HG02571 (cell line): ENCODE data around the gene BMPR2.
"Not testable (repeated sequence)": the region's sequence is repeated elsewhere in the genome, so short reads cannot be mapped to it uniquely, and the experiment has no call there.

Experiments
- ATAC-seq: cut with Tn5 transposase; IDR thresholded peaks from one replicate; pipeline ENCODE4 v1.9.1; 2021; ENCODE audit warnings: mild to moderate bottlenecking, moderate library complexity; ENCODE audit not compliant: unreplicated experiment

BMPR2 gene

DNA sequence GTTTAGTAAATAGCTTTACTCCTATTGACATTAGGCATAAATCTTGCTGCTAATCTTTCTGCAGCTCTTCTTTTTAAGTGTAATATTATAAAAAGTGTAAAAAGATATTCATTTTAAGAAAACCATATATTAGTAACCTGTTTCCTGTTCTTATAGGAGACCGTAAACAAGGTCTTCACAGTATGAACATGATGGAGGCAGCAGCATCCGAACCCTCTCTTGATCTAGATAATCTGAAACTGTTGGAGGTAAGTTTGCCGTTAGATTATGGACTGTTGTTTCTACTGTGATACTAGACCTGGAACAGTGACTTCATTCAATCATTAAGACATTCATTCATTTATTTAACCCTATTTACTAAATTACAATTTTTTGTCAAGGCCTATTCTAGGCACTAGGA is 138.6 kb downstream of the BMPR2 start:
- ATAC-seq = no peak

DNA sequence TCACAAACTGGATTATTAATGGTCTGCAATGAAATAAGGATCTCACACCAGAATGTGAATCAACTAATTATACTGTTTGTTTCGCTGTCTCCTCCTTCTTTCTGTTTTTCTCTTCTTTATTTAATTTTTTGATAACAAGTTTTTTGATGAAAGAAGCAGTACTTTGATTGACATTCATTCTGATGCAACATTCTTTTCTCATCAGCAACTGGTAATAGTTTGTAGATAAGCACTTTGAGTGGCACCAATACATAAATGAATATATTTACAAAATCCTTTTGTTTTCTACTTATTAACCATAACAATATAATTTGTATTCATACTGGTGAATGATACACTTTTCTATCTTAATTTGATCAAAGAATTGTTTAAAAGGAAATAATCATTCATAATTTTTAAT is 143.3 kb downstream of the BMPR2 start:
- no peak for ATAC-seq

DNA sequence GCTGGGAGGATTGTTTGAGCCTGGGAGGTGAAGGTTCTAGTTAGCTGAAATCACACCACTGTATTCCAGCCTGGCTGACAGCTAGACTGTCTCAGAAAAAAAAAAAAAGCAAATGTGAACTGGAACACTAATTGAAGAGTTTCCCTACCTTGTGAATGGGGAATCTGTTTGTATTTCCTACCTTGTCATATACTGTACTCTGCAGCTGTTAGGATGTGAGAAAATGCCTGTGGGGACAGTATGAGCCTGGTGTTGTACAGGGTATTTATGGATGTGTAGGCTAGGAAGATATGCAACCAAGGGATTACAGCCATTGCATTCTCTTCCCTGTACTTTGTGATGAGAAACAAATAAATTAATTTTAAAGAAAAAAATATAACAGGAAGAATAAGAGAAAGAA is 145.3 kb downstream of the BMPR2 start:
- ATAC-seq = no peak

DNA sequence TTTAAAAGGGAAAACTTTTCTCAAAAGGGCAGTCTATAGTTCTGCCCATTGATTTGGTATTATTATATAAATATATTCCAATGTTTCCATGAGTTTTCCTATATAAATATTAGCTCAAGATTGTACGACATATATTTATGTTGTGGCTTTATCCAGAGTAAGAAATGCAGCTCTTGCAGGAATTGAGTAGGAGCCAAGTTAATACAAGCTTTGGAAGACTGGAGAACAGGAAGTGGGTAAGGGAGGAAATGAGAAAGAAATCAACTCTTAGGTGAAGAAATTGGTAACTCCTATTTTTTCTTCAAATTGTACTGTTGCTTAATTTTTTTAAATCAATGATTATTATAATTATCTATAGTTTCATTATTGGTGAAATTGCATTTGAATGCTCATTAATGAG is 153.3 kb downstream of the BMPR2 start:
- no peak for ATAC-seq

DNA sequence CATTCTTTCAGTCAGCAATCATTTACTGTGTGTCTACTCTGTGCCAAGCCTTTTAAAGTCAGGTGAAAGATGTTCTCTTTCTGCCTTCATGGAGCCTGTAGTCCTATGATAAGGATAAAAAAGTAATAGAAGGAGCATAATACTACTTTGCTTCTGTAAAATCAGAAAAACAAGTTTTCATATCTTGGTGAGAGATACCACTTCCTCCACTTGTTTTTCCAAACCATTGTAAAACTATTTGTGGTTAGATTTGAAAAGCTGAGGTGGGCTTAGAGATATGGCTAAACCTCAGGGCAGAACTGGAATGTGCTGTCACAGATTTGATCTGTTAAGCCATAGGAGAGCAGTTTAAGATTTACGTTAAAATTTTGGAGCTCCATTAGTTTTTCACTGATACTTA is 153.9 kb downstream of the BMPR2 start:
- ATAC-seq = no peak

DNA sequence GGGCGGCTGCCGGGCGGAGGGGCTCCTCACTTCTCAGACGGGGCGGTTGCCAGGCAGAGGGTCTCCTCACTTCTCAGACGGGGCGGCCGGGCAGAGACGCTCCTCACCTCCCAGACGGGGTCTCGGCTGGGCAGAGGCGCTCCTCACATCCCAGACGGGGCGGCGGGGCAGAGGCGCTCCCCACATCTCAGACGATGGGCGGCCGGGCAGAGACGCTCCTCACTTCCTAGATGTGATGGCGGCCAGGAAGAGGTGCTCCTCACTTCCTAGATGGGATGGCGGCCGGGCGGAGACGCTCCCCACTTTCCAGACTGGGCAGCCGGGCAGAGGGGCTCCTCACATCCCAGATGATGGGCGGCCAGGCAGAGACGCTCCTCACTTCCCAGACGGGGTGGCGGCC is 159.2 kb downstream of the BMPR2 start:
- ATAC-seq = not testable (repeated sequence)

DNA sequence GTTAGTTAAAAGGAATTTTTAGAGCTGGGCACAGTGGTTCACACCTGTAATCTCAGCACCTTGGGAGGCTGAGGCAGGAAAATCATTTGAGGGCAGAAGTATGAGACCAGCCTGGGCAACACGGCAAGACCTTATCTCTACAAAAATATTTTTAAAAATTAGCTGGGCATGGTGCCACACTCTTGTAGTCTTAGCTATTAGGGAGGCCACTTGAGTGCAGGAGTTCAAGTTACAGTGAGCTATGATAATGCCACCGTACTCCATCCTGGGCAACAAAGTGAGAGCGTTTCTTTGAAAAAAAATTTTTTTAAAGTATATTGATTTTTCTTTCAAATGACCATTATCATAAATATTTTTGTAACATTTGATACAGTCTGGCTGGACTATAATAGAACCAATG is 165.0 kb downstream of the BMPR2 start:
- no peak for ATAC-seq

DNA sequence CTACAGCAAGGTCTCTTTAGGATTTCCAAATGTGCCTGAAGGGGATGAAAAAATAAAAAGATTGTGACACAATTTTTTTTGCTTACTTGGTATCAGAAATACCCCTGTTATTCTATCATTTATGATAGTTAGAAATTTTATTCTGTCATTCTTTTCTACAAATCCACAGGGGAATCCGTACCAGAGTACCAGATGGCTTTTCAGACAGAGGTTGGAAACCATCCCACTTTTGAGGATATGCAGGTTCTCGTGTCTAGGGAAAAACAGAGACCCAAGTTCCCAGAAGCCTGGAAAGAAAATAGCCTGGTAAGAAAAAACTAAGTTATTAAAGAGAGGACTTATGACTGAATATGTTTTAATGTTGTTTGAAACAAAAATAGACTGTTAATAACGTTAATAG is 166.0 kb downstream of the BMPR2 start:
- no peak for ATAC-seq

DNA sequence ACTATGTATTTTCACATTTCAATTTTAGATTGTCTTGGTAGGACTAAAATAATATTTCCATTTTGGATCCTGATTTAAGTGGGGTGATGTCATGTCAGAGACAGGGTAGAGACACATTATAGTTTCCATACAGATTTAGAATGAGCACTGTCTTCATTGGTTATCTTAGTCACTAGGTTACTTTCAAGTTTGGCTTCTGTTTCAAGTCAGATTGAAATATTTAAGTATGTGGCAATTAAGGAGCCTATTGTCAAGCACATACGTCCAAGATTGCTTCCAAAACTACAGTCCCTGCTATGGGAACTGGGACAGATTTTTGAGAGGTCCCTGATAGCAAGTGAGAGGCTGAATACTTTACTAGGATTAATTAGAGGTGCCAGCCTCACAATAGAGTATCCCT is 169.4 kb downstream of the BMPR2 start:
- no peak for ATAC-seq

DNA sequence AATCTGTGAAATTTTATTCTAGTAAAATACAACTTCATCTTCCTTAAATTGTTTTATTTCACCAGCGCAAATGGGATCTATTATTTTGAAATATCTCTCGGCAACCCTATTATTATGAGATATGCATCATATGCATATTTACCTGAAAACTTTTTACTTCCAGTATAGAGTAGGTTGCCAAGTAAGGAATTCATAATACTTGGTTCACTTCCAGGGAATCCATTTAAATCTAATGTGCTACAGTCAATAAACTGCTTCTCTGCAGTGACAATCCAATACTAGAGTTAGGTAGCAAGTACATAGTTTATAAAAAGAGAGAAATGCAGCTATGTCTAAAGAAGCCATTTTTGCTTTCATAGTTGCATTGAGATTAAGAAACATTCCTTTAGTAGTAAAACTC is 169.8 kb downstream of the BMPR2 start:
- no peak for ATAC-seq

DNA sequence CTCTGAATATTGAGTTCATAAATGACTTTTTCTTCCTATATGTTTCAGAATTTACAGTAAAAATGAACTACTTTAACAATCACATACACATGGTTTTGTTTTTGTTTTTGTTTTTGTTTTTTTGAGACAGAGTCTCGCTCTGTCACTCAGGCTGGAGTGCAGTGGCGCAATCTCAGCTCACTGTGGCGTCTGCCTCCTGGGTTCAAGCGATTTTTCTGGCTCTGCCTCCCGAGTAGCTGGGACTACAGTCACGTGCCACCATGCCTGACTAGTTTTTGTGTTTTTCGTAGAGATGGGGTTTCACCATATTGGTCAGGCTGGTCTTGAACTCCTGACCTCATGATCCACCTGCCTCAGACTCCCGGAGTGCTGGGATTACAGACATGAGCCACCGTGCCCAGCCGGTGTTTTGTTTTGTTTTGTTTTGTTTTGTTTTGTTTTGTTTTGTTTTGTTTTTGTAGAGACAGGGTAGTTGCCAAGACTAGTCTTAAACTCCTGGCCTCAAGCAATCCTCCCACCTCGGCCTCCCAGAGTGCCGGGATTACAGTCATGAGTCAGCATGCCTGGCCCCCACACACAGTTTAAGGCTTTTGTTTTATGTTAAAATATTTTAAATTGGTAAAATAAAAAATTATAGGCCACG is 170.5 kb downstream of the BMPR2 start:
- ATAC-seq = not testable (repeated sequence)

DNA sequence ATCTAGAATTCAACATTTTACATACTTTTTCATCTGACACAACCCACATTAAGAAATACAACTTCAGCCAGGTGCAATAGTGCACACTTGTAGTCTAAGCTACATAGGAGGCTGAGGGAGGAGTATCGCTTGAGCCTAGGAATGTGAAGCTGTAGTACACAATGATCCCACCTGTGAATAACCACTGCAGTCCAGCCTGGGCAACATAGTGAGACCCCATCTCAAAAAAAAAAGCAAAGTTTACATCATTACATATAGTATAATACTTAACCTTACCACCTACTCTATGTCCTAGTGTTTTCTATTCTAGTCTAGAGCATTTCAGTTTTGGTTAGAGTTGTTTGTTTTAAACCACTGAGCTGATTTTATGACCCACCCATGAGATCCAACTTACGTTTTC is 172.1 kb downstream of the BMPR2 start:
- no peak for ATAC-seq

DNA sequence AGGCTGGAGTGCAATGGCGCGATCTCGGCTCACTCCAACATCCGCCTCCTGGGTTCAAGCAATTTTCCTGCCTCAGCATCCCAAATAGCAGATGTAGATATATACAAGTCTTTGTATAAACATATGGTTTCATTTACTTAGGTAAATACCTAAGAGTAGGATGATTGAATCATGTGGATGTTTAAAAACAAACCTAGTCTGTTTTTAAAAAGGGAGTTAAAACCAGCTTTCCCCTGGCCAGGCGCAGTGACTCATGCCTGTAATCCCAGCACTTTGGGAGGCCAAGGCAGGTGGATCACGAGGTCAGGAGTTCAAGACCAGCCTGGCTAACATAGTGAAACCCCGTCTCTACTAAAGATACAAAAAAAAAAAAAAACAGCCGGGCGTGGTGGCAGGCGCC is 174.9 kb downstream of the BMPR2 start:
- ATAC-seq = not testable (repeated sequence)

DNA sequence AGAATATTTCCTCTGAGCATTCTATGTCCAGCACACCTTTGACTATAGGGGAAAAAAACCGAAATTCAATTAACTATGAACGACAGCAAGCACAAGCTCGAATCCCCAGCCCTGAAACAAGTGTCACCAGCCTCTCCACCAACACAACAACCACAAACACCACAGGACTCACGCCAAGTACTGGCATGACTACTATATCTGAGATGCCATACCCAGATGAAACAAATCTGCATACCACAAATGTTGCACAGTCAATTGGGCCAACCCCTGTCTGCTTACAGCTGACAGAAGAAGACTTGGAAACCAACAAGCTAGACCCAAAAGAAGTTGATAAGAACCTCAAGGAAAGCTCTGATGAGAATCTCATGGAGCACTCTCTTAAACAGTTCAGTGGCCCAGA is 179.2 kb downstream of the BMPR2 start:
- ATAC-seq = no peak

DNA sequence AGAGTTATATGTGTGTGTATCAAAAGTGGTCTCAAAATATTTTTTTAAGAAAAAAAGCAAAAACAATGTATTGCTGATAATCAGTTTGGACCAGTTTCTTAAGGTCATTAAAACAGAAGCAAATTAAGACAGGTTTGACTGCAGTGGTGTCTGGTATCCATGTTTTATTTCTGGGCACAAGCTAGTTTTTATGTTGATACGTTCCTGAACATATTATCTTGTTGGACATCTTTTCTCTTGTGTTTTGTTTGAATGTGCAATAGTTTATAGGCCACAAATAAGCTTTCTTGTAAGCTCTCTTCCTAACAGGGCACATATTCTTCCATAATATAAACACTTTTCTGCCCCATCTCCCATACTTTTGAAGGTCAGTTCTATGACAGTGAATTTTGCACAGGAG is 184.1 kb downstream of the BMPR2 start:
- ATAC-seq = no peak

DNA sequence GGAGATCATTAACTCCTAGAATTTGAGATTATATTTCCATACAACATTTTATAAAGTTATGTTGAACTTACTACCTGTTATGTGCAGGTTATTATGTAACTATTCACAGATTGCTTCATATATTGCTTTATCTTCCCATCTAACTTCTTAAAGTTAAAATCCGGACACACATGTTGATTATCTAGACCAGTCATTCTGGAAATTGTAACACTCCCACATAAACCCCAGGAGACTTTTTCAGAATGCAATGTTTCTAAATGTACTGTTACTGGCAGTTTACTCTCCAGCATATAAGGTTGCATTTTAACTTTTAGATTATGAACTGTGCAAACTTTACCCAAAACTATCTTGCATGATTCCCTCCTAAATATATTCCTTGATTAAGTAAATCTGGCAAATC is 188.1 kb downstream of the BMPR2 start:
- no peak for ATAC-seq

DNA sequence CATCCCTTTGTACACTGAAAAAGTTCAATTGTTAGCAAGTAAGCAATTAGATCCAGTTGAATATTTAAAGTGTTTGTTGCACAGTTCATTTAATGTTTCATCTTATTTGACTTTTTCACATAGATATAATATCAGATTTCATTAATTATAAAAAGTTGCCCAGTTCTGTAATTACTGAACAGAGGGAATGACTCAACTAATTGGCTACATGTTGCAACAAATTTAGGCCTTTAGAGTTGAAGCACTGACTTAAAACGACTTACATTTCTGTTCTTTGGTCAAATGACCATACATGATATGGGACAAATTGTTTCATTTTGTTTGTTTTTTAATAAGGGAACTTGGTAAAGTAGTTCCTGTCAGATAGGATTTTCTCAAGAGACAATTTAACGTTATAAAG is 190.2 kb downstream of the BMPR2 start:
- ATAC-seq = no peak

DNA sequence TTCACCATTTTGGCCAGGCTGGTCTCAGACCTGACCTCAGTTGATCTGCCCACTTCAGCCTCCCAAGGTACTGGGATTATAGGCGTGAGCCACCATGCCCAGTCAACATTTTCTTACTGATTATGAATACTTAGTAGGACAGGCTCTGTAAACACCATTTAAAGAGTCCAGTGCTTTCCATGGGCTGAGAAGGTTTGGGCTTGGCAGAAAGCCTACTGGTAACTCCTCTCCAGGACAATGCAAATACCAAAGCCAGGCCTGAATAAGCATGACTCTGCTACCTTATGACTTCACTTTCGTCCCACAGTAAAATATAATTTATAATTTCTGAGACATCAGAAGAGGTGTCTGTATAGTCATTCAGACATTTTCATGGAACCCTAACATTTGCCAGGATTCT is 198.4 kb downstream of the BMPR2 start:
- ATAC-seq = no peak

DNA sequence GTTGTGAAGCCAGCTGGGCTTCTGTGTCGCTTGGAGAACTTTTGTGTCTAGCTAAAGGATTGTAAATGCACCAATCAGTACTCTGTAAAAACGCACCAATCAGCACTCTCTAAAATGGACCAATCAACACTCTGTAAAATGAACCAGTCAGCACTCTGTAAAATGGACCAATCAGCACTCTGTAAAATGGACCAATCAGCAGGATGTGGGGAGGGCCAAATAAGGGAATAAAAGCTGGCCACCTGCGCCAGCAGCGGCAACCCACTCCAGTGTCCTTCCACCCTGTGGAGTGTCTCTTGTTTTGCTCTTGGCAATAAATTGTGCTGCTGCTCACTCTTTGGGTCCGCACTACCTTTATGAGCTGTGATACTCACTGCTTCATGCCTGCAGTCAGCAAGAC is 199.1 kb downstream of the BMPR2 start:
- ATAC-seq = not testable (repeated sequence)

DNA sequence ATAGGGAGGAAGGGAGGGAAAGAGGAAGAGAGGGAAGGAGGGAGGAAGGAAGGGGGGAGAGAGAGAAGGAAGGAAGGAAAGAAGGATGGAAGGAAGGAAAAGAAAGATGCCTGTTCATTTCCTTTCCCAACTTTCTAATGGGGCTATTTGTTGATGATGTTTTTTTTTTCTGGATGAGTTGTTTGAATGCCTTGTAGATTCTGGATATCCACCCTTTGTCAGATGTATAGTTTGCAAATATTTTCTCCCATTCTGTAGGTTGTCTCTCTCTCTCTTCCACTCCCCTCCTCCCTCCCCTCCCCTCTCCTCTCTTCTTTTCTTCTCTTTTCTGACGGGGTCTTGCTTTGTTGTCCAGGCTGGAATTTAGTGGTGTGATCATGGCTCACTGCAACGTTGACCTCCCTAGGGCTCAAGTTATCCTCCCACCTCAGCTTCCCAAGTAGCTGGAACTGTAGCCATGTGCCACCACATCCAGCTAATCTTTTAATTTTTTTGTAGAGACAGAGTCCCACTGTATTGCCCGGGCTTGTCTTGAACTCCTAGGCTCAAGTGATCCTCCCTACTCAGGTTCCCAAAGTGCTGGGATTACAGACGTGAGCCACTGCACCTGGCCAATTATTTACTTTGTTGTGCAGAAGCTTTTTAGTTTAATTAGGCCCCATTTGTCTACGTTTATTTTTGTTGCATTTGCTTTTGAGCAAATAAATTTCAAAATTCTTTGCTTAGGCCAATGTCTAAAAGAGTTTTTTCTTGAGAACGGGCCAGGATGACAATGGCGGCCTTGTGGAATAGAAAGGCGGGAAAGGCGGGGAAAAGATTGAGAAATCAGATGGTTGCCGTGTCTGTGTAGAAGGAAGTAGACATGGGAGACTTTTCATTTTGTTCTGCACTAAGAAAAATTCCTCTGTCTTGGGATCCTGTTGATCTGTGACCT is 201.4 kb downstream of the BMPR2 start:
- ATAC-seq = no peak

DNA sequence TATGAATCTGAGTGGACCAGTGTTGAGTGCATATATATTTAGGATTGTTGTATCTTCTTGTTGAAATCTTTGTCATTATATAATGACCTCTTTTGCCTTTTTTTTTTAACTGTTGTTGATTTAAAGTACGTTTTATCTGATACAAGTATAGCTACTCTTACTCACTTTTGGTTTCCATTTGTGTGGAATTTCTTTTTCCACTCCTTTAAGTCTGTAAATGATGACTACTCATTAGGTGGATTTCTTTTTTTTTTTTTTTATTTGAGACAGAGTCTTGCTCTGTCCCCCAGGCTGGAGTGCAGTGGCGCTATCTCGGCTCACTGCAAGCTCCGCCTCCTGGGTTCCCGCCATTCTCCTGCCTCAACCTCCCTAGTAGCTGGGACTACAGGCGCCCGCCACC is 206.7 kb downstream of the BMPR2 start:
- ATAC-seq = not testable (repeated sequence)

DNA sequence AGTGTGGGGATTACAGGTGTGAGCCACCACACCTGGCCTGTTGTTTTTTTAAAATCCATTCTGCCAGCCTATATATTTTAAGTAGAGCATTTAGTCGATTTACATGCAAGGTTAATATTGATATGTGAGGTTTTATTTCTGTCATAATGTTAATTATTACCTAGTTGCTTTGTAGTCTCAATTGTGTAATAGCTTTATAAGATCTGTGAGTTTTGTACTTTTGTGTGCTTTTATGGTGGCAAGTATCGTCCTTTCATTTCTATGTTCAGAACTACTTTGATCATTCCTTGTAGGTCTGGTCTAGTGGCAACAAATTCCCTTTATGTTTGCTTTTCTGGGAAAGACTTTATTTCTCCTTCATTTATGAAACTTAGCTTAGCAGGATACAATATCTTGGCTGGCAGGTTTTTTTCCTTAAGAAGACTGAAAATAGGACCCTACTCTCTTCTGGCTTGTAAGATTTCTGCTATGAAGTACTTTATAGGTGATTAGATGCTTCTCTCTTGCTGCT is 207.6 kb downstream of the BMPR2 start:
- no peak for ATAC-seq
